Globus pallidus (tissue), 1 donor: Measurements from ENCODE around the gene GDF10.

Experiments
- DNase-seq: peaks from one replicate; pipeline ENCODE4 v3.0.0-alpha.2; 2015; ENCODE audit warnings: low spot score

Gene GDF10, protein sequence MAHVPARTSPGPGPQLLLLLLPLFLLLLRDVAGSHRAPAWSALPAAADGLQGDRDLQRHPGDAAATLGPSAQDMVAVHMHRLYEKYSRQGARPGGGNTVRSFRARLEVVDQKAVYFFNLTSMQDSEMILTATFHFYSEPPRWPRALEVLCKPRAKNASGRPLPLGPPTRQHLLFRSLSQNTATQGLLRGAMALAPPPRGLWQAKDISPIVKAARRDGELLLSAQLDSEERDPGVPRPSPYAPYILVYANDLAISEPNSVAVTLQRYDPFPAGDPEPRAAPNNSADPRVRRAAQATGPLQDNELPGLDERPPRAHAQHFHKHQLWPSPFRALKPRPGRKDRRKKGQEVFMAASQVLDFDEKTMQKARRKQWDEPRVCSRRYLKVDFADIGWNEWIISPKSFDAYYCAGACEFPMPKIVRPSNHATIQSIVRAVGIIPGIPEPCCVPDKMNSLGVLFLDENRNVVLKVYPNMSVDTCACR

DNA sequence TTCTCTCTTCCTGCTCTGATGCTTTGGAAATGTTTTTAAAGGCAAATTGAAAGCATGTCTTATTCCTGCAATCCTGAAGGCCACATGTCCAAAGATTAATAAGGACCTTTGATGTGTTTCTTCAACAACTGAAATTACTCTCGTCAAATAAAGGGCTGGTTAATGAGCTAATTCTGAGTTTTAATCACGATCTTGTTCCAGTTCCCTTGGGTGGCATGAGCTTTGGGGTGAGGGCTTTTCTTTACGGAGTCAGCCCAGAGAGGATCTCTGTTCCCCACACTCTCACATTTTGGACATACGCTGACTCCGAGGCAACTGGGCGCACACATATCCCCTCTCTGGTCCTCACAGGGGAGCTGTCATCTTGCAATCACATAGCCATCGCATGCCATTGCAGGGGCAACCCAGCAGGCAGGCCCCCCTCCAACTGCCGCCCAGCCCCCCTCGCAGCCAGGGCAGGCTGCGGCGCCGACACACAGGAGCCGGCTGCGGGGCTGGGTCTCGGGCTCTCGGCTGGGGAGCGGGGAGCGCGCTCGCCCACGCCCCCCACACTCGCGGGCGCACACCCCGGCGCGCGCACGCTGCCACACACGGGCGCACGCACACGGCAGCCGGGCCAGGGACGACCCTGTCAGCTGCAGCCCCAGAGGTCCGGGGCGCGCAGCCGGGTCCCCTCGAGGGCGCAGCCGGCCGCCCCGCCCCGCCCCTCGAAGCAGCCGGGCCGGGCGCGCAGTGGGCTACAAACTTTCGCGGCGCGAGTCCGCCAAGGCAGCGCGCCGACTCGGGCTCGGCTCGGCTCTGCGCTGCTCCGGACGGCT, at the start of gene GDF10:
TSS of gene GDF10 (plus strand) at position 587 of the 818 bp plus-strand sequence. CDS start 455 bp downstream, outside the sequence.
- DNase-seq, result no peak

DNA sequence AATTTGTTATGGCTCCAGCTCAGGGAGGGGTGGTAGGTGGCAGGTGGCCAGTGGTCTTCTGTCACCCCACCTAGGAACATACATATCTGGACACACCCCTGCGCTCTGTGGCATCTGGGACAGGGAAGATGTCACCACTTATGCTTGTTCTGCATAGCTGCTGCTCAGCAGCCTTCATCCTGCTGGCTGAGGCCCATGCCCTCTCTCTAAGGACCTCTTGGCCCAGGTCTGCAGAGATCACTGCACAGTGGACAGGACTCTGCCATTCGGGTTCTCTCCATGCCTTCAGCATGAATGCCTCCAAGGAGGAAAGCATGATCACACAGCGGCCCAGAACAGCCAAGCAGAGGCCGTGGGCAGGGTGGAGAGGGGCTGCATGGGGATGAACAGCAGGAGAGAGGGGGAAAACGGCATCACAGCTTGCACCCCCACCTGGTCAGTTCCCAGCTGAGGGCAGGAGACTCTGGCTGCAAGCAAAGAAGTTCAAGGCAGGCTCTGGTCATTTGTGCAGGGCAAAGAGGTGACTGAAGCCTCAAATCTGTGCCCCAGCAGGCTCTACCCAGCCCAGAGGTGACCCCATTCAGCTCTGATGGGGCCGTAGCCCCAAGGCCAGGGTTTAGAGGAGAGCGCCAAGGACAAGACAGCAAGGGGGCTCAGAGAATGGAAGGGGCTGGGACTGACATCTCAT, 47.8 kb upstream of the GDF10 start:
- no peak for DNase-seq

DNA sequence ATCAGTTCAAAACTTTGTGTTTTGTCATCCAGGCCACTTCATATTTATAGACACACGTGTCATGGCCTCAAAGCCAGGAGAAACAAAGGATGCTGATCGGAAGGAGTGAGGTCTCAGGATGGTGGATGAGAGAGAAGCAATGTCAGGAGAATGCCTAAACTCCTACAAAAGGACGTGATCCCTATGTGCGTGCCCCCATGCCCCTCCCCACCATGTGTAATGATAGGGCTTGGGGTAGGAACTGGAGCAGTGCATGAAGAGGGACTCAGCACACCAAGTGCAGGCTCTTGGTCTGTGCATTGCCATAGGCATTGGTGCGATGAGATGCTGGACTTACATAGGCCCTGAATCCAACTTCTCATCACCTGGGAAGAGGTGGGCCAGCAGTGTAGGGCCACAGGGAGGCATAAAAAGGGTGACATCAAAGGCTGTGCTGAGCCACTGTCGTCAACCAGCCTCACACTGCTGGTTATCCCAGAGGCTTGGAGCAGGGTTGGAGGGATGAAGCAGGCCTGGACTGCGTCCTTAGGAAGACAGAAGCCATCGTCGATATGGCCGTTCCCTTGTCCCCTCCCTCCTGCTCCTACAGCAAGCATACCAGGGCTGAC, 46.9 kb upstream of the GDF10 start:
- DNase-seq, result no peak

DNA sequence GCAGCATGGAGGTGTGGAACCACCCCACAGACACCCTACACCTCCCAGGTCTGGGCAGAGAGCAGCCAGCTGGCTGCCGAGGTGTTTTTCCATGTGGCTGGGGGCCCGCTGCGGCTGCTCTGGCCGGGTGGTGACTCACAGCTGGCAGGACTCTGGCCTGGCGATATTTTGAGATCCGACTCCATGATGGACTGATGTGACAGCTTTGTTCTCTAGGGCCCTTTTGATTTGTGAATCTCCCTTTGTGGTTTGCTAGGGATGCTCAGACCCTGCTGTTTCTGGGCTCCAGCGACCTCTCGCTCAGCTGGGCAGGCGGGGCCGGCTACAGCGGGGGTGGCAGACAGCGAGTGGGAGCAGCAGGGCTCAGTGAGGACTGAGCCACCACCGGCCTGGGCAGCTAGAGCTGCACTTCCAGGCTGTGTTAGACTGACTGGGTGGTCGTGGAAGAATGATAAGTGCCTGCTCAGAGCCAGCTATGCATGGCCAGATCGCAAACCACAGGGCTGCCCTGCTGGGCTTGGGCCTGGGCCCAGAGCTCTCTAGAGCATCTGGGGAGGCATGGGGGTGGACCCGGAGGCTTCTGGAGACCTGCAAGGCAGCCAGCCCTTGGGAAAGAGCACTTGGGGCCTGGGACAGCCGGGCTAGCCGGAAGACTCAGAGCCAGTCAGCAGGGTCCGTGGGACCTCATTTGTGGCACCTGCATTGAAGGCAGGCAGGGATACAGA, 46.2 kb upstream of the GDF10 start:
- peak; percentile 41 for DNase-seq

DNA sequence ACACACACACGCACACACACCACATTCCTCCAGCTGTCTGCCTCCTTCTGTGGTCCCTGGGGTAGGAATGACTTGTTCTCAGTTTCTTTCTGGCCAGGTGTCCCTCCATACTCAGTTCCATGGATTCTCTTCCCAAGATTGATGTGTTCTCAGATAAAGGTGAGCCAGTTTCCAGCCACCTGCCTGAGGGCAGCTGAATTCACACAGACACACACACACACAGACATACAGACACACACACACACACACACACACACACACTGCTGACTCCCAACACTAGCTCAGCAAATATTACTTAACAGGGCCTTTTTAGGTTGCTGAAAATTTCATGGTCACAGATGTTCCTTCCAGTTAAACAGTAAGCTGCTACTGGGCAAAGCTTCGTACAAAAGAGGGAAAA, 45.4 kb upstream of the GDF10 start:
- DNase-seq, result no peak

DNA sequence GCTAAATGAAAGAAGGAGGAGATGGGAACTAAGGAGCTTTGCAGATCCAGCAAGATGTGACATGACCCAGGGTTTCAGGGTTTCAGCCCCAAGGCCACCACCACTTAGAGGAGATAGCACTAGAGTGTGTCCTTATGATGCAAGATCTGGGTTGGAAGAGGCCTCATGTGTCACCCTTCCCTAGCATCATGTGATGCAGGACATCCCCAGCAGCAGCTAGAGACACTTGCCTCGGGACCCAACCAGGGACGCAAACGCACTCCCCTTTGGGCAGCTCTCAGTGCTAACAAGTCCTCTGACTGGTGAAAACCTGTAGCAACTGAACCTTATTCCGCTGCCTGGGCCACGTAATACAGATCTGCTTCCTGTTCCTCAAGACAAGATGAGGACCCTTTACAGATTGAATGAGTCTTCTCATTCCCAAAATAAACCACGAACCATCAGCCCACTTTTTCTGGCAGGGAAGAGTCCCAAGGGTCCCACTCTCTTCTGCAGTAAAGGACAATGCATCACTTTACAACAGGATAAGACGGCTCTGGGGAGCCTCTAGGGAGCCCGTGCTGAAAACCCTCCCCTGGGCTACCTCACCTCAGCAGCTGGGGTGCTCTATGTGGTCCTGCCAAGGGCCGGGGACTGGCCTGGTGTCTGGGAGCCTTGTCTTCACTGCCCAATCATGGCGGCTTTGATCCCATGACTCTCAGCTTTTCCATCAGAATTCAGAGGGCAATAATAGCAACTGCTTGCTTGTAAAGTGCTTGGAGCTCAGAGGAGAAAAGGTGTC, 44.8 kb upstream of the GDF10 start:
- no peak for DNase-seq

DNA sequence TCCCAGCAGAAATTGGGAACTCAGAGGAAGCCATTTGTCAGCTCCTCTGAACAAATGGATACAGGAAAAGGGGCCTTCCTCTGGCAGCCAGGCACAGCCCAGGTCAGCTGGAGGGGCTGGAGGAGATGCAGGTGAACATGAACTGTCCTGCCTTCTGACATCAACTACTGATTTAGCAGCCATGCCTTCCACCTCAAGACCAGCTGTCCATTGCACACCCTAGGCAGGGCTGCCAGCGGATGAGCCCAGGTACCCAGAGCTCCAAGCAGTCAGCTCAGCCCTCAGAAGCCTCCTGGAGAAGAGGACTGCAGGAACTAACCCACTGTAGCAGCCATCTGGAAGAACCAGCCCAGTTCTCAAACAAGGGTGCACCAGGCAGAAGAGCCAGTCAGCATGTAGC, 44.1 kb upstream of the GDF10 start:
- no peak for DNase-seq

DNA sequence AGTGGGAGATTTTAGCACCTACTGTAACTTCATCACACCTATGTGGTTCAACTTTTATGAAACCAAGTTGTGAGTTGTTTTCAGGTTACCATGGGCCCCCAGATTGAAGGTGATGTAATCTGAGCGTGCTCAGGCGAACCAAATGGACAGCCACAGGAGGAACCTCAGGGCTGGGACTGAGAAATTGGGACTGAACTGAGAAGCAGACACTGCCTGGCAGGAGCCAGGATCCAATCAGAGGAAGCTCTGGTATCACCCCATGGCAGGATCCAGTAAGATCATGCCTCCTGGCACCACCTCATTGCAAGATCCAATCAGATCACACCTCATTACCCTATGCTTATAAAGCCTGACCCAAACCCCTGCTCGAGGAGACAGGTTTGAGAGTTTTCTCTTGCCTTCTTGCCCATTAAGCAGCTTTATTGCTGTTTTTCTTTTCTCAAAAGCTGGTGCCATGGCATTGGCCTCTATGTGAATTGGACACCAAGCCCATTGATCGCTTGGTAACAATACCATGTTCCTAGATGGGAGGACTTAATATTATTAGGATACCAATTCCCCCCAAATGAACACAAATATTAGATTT, 43.2 kb upstream of the GDF10 start:
- no peak for DNase-seq

DNA sequence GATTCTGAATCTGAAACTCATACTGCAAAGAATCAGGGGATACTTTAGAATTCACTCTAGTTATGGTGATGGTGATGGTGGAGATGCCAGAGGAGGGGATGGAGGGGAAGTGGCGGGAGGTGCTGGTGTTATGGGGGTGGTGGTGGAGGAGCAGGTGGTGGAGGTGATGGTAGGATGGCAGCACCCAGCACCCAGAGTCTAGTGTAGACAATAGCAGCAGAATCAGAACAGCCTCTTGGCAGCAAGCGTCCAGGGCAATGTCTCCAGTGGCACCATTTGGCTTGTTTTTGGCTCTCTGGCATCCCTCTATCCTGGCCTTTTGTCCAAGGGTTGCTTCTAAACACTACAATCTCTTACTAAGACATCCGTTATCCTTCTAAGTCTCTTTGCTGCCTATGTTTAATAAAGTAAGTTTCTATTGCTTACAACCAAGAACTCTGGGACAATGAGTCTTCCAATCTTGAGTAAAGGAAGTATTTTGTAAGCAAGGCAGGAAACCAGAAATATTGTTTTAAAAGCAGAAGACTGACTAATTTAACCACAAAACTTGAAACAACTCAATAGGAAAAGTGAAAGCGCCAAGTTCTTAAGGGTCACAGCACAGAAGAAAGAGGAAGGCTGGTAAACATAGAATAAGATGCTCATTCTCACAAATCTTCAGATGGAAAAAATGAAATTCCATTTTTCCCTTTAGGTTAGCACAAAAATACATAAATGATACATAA, 42.4 kb upstream of the GDF10 start:
- DNase-seq, result no peak

DNA sequence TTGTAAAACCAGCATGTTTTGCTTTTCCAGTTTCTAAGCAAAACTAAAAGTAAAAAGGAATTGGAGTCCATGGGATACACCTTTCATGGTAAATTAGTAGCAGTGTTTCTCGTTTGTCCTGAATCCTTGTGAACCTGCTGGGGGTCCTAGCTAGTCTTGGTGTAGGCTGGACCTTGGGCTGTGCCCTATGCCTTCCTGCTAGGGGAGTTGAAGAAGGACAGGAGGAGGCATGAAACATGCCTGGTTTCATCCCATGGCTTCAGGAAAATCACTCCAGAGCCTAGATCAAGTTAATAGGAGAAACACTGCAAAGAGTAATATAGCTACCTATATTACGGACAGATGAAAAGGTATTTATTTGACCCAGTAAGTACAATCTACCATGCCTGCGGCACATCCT, 41.1 kb upstream of the GDF10 start:
- no peak for DNase-seq

DNA sequence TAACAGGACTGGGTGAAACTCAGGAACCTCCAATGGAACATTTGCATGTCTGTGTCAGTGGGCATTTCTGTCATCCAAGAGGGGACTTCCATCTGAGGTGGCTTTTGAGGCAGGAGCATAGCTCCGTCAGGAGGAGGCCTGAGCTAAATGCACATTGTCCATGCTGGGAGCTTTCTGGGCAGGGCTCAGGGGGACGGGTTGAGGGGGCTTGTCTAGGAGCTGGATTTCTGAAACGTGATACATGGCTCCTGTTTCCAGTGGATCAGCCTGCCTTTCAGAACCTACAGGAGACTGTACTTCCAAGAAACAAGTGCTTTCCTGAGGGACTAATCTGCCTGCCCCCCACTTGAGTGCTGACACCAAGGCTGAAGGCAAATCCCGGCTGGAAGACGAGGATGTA, 40.5 kb upstream of the GDF10 start:
- DNase-seq, result no peak

DNA sequence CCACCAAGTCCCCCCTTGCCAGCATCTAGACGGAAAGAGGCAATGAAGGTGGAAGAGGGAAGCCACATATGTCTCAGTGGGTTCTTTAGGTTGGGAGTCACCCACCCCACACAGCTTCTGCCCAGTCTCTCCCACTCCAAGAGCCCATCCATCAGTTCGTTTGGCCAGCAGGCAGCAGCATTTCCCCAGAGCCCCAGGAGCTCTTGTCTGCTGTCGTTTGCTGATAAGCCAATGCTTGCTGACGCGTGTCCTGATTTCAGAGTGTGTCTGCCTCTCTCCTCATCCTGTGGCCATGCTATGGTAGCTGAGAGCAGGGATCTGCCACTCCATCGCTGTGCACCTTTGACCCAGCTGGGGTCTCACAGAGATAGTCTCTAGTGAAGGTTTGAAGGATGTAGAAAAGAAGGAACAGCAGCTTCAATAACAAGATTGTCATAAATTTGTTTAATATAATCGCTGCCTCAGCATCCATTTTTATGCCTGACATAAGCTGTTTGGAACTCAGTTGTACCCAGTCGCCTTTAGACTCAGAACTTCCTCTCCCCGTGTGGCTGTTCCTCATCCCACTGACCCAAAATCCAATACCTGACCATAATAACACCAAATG, 39.4 kb upstream of the GDF10 start:
- DNase-seq, result no peak

DNA sequence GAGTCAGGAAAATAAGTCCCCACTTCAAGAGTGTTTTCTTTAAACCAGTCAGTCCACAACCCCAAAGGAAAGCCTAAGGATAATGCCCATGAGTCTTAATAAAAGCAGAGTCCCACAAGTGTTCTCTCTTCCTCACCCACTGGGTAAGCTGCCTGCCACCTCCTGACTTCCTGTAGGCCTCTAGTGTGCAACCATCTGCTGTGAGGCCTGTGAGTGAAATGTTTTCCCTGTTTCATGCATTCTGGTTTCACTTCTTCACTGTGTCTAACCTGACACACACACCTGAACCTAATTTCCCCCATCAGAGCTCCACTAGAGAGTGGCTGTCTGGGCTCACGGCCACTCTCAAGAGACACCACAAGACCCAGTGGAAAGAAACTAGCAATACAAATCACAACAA, 38.9 kb upstream of the GDF10 start:
- no peak for DNase-seq

DNA sequence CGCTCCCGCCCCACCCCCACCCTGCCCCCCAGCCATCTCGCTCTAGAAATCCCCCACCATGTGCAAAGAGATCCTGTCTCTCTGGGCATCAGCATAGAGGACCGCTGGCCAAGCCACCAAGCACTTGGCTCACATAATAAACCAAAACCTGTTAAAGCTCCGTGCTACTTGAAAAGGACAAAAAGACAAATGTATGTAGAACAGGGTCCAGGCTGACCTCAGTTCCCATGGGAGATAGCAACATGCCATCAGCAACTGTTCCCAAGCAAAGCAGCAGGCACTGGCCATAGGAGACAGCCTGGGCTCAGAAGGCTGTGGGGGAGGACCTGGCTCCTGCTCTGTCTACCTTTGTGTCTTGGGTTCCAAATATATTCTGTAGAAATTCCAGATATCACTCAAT, 38.4 kb upstream of the GDF10 start:
- no peak for DNase-seq

DNA sequence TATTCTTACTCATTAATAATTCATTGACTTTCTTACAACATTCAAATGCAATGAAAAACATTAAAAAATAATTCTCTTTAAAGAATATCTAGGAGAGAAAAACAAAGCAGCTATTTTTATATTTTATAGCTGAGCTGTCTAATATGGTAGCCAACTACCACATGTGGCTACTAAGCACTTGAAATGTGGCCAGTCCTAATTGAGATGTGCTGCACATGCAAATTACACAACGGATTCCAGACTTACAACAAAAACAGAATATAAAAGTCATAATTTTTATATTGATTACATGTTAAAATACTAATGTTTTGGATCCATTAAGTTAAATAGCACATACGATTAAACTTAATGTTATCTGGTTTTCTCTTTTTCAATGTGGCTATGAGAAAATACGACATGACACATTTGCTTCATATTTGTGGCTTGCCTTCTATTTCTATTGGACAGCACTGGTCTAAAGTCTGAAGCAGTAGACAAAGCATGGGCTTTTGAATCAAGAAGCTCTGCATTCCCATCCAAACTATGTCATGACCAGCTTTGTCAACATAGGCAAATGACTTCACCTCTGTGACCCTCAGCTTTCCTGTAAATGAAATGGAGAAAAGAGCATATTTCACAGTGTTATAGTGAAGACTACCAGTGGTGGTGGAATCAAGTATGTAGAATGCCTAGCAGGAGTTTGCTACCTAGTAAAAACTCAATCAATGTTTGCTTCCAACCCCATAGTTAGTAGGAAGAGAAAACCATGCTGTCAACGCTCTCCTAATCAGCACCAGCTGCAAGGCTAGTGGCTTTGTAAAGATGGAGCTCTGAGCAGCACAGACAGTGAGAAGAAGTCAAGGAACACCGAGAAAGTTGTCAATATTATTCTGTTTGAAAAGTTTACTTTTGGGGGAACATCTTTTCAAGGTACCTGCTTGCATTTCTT, 37.1 kb upstream of the GDF10 start:
- DNase-seq, result no peak

DNA sequence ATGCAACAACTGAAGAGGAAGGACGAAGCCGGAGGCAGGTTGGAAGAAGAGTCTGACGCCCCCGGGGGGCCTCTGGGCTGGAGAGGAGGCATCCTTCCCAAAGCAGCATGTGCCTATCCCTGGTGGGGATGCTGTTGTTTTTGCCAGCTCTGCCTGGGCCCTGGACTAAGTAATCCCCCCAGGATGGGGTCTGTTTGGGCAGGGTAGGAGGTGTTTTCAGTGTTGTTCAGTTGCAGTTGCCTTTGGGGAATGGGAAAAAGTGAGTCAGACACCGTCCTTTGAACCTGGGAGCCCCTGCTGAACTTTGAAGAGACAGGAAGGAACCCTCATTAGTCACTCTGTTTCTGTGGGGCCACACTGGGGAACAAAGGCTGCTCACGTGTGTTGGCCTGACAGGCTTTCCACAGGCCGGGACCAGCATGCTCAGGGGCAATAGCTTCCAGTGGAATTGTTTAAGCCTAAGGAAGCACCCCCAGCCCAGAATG, 35.2 kb upstream of the GDF10 start:
- DNase-seq, result no peak

DNA sequence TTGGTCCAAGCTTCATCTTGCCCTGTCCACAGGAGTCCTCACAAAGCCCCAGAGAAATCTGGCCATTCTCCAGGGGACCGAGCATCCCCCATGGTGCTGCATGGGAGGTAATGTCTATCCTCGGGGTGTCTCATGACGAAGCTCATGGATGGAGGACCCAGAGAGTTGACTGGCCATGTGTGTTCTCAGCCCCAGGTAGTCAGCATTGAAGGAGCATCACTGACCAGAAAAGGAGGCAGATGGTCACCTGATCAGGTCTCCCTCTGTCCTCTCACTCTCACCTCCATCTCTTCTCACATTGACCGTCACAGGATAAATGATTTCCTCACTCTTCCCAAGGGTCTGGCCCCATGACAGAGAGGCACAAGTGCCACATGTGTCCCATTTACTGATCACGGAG, 33.4 kb upstream of the GDF10 start:
- DNase-seq, result no peak

DNA sequence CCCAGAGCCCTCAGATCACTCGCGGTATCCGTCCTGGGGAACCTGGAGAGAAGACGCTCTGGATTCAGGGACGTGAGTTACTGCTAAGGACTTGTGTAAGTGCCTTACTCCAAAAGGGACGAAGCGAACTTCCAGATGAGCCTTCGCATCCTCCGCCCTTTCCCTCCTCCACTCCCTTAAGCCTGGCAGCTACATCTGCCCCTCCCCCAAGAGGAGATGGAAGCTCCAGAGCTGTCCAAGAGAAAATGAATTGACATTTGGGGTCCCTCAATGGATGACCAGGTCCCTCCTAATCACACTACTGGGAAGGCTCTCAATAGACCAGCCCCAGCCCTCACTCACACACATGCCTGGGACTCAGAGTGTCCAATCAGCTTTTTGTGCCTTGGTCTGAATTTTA, 31.3 kb upstream of the GDF10 start:
- DNase-seq, result no peak
